GM12878 (cell line): ENCODE measurements around the gene HYI. TPM values are rescaled to one million over a fixed set of nuclear protein-coding genes. Genes with fewer than 3 reads are reported as not detected.

Experiments
- ATAC-seq: fragments of 200-7000 bp; cut with Tn5 transposase; 3 replicates; pipeline ENCODE4 v1.9.1; 2020; ENCODE audit warnings: mild to moderate bottlenecking, moderate library complexity
- BruUV-seq: library from RNA; stranded (reverse); fragments of 400-500 nt; replicated peaks from 2 replicates; lab custom pipeline; 2021; lab: Mats Ljungman, UMichigan
- CTCF ChIA-PET: fragments of 300-600 bp; sonication (Branson Sonifier 250); formaldehyde crosslinking; extraction: SDS; loops from one replicate; lab custom pipeline; 2021; ENCODE audit warnings: inconsistent platforms; lab: Yijun Ruan, JAX
- POLR2A ChIA-PET: fragments of 350-600 bp; formaldehyde crosslinking; extraction: SDS; loops from one replicate; lab custom pipeline; 2021; ENCODE audit warnings: inconsistent platforms; lab: Charles Lee
- RAD21 ChIA-PET: fragments of 300-600 bp; sonication (Branson Sonifier 250); formaldehyde crosslinking; loops from one replicate; lab custom pipeline; 2023; ENCODE audit warnings: antibody characterized with exemption; ENCODE audit not compliant: unreplicated experiment; lab: Charles Lee
- SMC1A ChIA-PET: fragments of 300-600 bp; sonication (Branson Sonifier 250); formaldehyde crosslinking; loops from one replicate; lab custom pipeline; 2023; ENCODE audit not compliant: unreplicated experiment, uncharacterized antibody; lab: Charles Lee
- DNase-seq: peaks from one replicate; pipeline ENCODE4 v3.0.0-alpha.2; 2011; ENCODE audit warnings: low read depth, low spot score
- FAIRE-seq: peaks from 3 replicates; lab custom pipeline; 2011; peaks lifted over from hg19 to GRCh38; lab: Jason Lieb, UNC
- H2AFZ ChIP-seq: 2 replicates; pipeline ENCODE4 v1.6.0; 2011; ENCODE audit warnings: low read depth, low read length, control low read depth; ENCODE audit not compliant: control insufficient read depth
- H3K27ac ChIP-seq: 2 replicates; pipeline ENCODE4 v1.5.1; 2011; ENCODE audit warnings: control low read depth; ENCODE audit not compliant: control insufficient read depth, insufficient read depth
- H3K27me3 ChIP-seq, 2 experiments: replicated peaks in 1 of 2; 2 replicates each; pipeline versions ENCODE4 v1.6.0 to v1.6.1; 2011; ENCODE audit warnings: low read length in 1 of 2; ENCODE audit not compliant: control insufficient read depth in 2 of 2, insufficient read depth in 2 of 2
- H3K36me3 ChIP-seq, 2 experiments: 2 replicates each; pipeline ENCODE4 v1.5.1; 2011; ENCODE audit warnings: low read length in 1 of 2; ENCODE audit not compliant: control insufficient read depth in 2 of 2, insufficient read depth in 2 of 2
- H3K4me1 ChIP-seq: 2 replicates; pipeline ENCODE4 v1.6.1; 2011; ENCODE audit warnings: mild to moderate bottlenecking, low read length, moderate library complexity, mixed read lengths; ENCODE audit not compliant: control insufficient read depth, insufficient read depth
- H3K4me2 ChIP-seq: 2 replicates; pipeline ENCODE4 v1.6.0; 2011; ENCODE audit warnings: control low read depth; ENCODE audit not compliant: control insufficient read depth, insufficient read depth
- H3K4me3 ChIP-seq: fragments of 200-600 bp; sonication (generic); 2 replicates; pipeline ENCODE4 v1.5.1; 2016
- H3K79me2 ChIP-seq: 2 replicates; pipeline ENCODE4 v1.6.0; 2011; ENCODE audit warnings: low read length; ENCODE audit not compliant: control insufficient read depth, insufficient read depth
- H3K9ac ChIP-seq: 2 replicates; pipeline ENCODE4 v1.8.0; 2011; ENCODE audit warnings: low read length, control low read depth, mixed read lengths; ENCODE audit not compliant: control insufficient read depth, insufficient read depth
- H3K9me3 ChIP-seq: replicated peaks from 3 replicates; pipeline ENCODE4 v1.5.1; 2011; ENCODE audit warnings: mild to moderate bottlenecking, low read length; ENCODE audit not compliant: control insufficient read depth, insufficient read depth
- H4K20me1 ChIP-seq: 2 replicates; pipeline ENCODE4 v1.6.0; 2011; ENCODE audit not compliant: control insufficient read depth, insufficient read depth
- ATF2 ChIP-seq: IDR thresholded peaks from 2 replicates; pipeline ENCODE4 v1.6.1; 2012; ENCODE audit warnings: low read length, inconsistent platforms
- BACH1 ChIP-seq: fragments of 450-650 bp; IDR thresholded peaks from 2 replicates; pipeline ENCODE4 v1.6.1; 2017; ENCODE audit warnings: mild to moderate bottlenecking, borderline replicate concordance
- CREM ChIP-seq: IDR thresholded peaks from 2 replicates; pipeline ENCODE4 v1.6.1; 2014; ENCODE audit warnings: antibody characterized with exemption, low read depth
- EED ChIP-seq: sonication (generic); IDR thresholded peaks from 2 replicates; pipeline ENCODE4 v1.6.1; 2016; ENCODE audit warnings: antibody characterized with exemption, low read depth
- HSF1 ChIP-seq: fragments of 150-350 bp; IDR thresholded peaks from 2 replicates; pipeline ENCODE4 v1.6.1; 2014; ENCODE audit warnings: mild to moderate bottlenecking, low read depth, low read length
- NFYA ChIP-seq: IDR thresholded peaks from 2 replicates; pipeline ENCODE4 v1.6.1; 2011; ENCODE audit warnings: low read depth, mild to moderate bottlenecking, low read length, improper control_type of control experiment, borderline replicate concordance
- NFYB ChIP-seq: IDR thresholded peaks from 2 replicates; pipeline ENCODE4 v1.6.1; 2011; ENCODE audit warnings: low read depth, mild to moderate bottlenecking, low read length, improper control_type of control experiment, moderate library complexity; ENCODE audit not compliant: insufficient read depth
- SMARCA5 ChIP-seq: fragments of 450-650 bp; IDR thresholded peaks from 2 replicates; pipeline ENCODE4 v1.6.1; 2017; ENCODE audit warnings: mild to moderate bottlenecking
- STAT3 ChIP-seq: IDR thresholded peaks from 2 replicates; pipeline ENCODE4 v1.6.1; 2011; ENCODE audit warnings: low read depth, low read length, improper control_type of control experiment
- TCF12 ChIP-seq: IDR thresholded peaks from 2 replicates; pipeline ENCODE4 v1.6.1; 2011; ENCODE audit warnings: low read depth, mild to moderate bottlenecking, low read length
- ZBTB11 ChIP-seq: fragments of 450-650 bp; formaldehyde crosslinking; IDR thresholded peaks from 2 replicates; pipeline ENCODE4 v1.5.0; 2022; ENCODE audit warnings: mild to moderate bottlenecking, missing genetic modification characterization
- ZNF687 ChIP-seq: fragments of 450-650 bp; IDR thresholded peaks from 2 replicates; pipeline ENCODE4 v1.6.1; 2017; ENCODE audit warnings: mild to moderate bottlenecking, moderate library complexity
- WGBS: methylation state at CpG from one replicate; pipeline ENCODE4 v1.1.6; 2016; ENCODE audit warnings: low lambda C conversion rate; ENCODE audit not compliant: insufficient replicate concordance, insufficient coverage; ENCODE audit errors: missing lambda C conversion rate; 5-methylcytosine and 5-hydroxymethylcytosine counted together
- in situ Hi-C: fragments of 300-500 bp; cut with MboI; formaldehyde crosslinking; loops from 9 replicates; pipeline ENCODE4 v1.14.3; 2018; ENCODE audit warnings: mixed read lengths
- intact Hi-C: fragments of 100-400 bp; cut with micrococcal nuclease; formaldehyde crosslinking; loops from one replicate; pipeline ENCODE4 v1.14.2; 2022; ENCODE audit not compliant: unreplicated experiment
- polyA plus RNA-seq, 11 experiments: library from polyadenylated mRNA; depleted of rRNA in 4 of 11; unstranded in 6 of 11; stranded (reverse) in 5 of 11; fragments of >200 nt; fragmentation: Nextera tagmentation in 4 of 11; fragmentation: Illumina TruSeq in 1 of 11; extraction: Ambion mirVana in 4 of 11; extraction: Trizol in 1 of 11; gene quantifications; 1 replicate in 1 of 11; 2 replicates in 10 of 11; pipeline versions ENCODE4 v1.2.1 to v1.2.3, GENCODE V29; 2011 to 2016; ENCODE audit warnings: inconsistent platforms in 2 of 11, missing spikeins in 2 of 11, low read depth in 1 of 11
- total RNA-seq, 4 experiments: library from RNA; depleted of rRNA in 3 of 4; stranded (reverse); fragments of >200 nt in 3 of 4; fragmentation: Illumina TruSeq in 1 of 4; extraction: Trizol in 1 of 4; gene quantifications; 2 replicates each; pipeline versions ENCODE4 v1.2.1 to v1.2.3, GENCODE V29; 2013 to 2021

The HYI gene
- total and polyA plus RNA-seq, 10 of the 15 experiments (the other 5 are each of a cell fraction or from before 2014, with no cell fraction given): 0.27 to 5.5 (median 2.0) TPM

GRCh38 chr1:43422995-43423671 lies 30.6 kb downstream of the HYI start:
- ChIA-PET POLR2A (no interaction called here), RAD21 (no interaction called here), CTCF (interaction anchor here (0.9 kb wide), 1 partner anchor 9 kb away, joined by 3 read pairs; no protein-coding TSS in a partner anchor), SMC1A (no interaction called here)
- BruUV-seq: no TSS peak
- Histone ChIP-seq H3K9ac (no peak overlapping the region), H3K36me3 (peaks cover 33 to 37% of the 10 kb centered on the region in 2 experiments), H3K4me2 (no peak overlapping the region), H3K27me3 (no peaks in the 10 kb centered on the region), H3K4me3 (no peak overlapping the region), H2AFZ (no peak overlapping the region), H4K20me1 (no peaks in the 10 kb centered on the region), H3K9me3 (no peaks in the 10 kb centered on the region), H3K4me1 (peaks cover 9% of the 10 kb centered on the region), H3K27ac (no peak overlapping the region), H3K79me2 (no peaks in the 10 kb centered on the region)
- in situ Hi-C loops (no loop called here), intact Hi-C loops (no loop called here)
- no peak for DNase-seq
- WGBS: 98% methylated on average over 16 of the region's 16 CpGs
- no peak for FAIRE-seq
- no peak for ATAC-seq
- no peak for TF ChIP-seq NFYB
- TF ChIP-seq BACH1: no peak
- TF ChIP-seq ATF2: no peak
- TF ChIP-seq CREM: no peak
- no peak for TF ChIP-seq HSF1
- TF ChIP-seq STAT3: no peak
- no peak for TF ChIP-seq NFYA
- no peak for TF ChIP-seq EED
- TF ChIP-seq ZNF687: no peak
- TF ChIP-seq SMARCA5: no peak
- TF ChIP-seq TCF12: no peak
- no peak for TF ChIP-seq ZBTB11 (CRISPR knock-in tag)
